ENCODE results near the gene PARVB. TPM values are rescaled to one million over a fixed set of nuclear protein-coding genes. Genes with fewer than 3 reads are reported as not detected.

PARVB gene
- total and polyA plus RNA-seq, 2 donors (not counting 3 experiments of a cell fraction or from before 2014, with no cell fraction given), result 155 to 162 TPM

DNA sequence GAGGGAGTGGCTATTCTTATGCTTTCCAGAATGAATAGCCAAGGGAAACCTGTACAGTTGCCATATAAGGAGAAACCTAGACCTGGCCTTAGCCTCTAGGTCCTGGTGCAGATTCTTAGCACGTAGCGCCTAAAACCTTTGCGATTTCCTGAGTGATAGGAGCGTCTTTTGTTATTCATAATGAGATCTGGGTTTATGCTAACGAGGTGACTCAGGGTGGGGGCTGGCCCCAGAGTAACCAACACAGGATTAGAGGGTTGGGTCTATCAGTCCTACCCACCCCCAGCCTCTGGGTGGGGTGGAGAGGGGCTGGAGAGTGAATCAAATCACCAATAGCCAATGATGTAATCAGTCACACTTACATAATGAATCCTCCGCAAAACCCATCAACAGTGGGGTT is 83.2 kb downstream of the PARVB start:
- H3K9me3 ChIP-seq (replicated peaks; ENCODE audit: control insufficient read depth, insufficient read depth, low read length), result no peaks in the 10 kb centered on the region
- intact Hi-C loops (cut with micrococcal nuclease) (no loop called here), dilution Hi-C loops (cut with MboI; ENCODE audit: extremely low pct_ligation_motif_present, low sequenced_read_pairs) (no loop called here)
- BruUV-seq (replicated peaks), result no TSS peak
- H3K4me1 ChIP-seq (ENCODE audit: control insufficient read depth, extremely low read depth, insufficient read depth, low read length), result no peaks in the 10 kb centered on the region
- H2AFZ ChIP-seq (ENCODE audit: low read depth, low read length), result no peak overlapping the region
- no peak overlapping the region for H3K4me3 ChIP-seq (replicated peaks in 1 of 3; ENCODE audit: insufficient read depth in 1 of 3, low read depth in 1 of 3, low read length in 3 of 3)
- no peaks in the 10 kb centered on the region for H4K20me1 ChIP-seq (replicated peaks; ENCODE audit: control insufficient read depth, extremely low read depth, insufficient read depth, low read length)
- POLR2A ChIA-PET, result no interaction called here
- no peaks in the 10 kb centered on the region for H3K9me1 ChIP-seq (replicated peaks; ENCODE audit: control insufficient read depth, extremely low read depth, insufficient read depth, low read length)
- CTCF ChIA-PET, result no interaction called here
- no peak overlapping the region for H3K4me2 ChIP-seq (ENCODE audit: insufficient read depth, low read length)
- no peak for FAIRE-seq
- no peaks in the 10 kb centered on the region for H3K27me3 ChIP-seq (ENCODE audit: control insufficient read depth in 2 of 2, insufficient read depth in 2 of 2, low read length in 2 of 2)
- no peak overlapping the region for H3K27ac ChIP-seq (ENCODE audit: insufficient read depth, low read depth, low read length)
- TF ChIP-seq JUN (IDR thresholded peaks at IDR 0.05; ENCODE audit: borderline replicate concordance, insufficient read depth, insufficient read length, low read depth), result no peak
- no peak for TF ChIP-seq EZH2 (IDR thresholded peaks at IDR 0.05; ENCODE audit: borderline replicate concordance, low read depth, low read length, severe bottlenecking)
- no peak for TF ChIP-seq POLR2A (IDR thresholded peaks at IDR 0.05; ENCODE audit: low read depth, low read length)
- no peak for DNase-seq (ENCODE audit: low read depth, low spot score)
- peaks cover 7 to 25% of the 10 kb centered on the region in 2 experiments for H3K36me3 ChIP-seq (ENCODE audit: control insufficient read depth in 2 of 2, extremely low read depth in 1 of 2, insufficient read depth in 2 of 2, low read length in 2 of 2)
- H3K9ac ChIP-seq (replicated peaks; ENCODE audit: extremely low read depth, insufficient read depth, low read length), result no peak overlapping the region
- no peaks in the 10 kb centered on the region for H3K79me2 ChIP-seq (ENCODE audit: control insufficient read depth, insufficient read depth, low read length)

DNA sequence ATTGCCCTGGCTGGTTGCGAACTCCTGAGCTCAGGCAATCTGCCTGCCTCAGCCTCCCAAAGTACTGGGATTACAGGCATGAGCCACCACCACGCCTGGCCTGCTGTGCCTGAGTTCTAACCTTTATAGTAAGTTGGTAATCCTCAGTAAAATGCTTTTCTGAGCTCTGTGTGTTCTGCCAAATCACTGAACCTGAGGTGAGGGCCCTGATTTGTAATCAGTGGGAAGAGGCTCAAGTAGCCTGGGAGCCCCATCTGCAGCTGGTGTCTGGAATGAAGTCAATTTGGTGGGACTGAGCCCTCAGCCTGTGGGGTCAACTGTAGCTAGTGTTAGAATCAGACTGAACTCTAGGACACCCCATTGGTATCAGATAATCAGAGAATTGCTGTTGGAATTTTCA is 84.0 kb downstream of the PARVB start:
- POLR2A ChIA-PET, result no interaction called here
- no peak for TF ChIP-seq POLR2A (IDR thresholded peaks at IDR 0.05; ENCODE audit: low read depth, low read length)
- TF ChIP-seq JUN (IDR thresholded peaks at IDR 0.05; ENCODE audit: borderline replicate concordance, insufficient read depth, insufficient read length, low read depth), result no peak
- TF ChIP-seq, protein P1, sequence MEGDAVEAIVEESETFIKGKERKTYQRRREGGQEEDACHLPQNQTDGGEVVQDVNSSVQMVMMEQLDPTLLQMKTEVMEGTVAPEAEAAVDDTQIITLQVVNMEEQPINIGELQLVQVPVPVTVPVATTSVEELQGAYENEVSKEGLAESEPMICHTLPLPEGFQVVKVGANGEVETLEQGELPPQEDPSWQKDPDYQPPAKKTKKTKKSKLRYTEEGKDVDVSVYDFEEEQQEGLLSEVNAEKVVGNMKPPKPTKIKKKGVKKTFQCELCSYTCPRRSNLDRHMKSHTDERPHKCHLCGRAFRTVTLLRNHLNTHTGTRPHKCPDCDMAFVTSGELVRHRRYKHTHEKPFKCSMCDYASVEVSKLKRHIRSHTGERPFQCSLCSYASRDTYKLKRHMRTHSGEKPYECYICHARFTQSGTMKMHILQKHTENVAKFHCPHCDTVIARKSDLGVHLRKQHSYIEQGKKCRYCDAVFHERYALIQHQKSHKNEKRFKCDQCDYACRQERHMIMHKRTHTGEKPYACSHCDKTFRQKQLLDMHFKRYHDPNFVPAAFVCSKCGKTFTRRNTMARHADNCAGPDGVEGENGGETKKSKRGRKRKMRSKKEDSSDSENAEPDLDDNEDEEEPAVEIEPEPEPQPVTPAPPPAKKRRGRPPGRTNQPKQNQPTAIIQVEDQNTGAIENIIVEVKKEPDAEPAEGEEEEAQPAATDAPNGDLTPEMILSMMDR (IDR thresholded peaks at IDR 0.05; ENCODE audit: extremely low read depth in 1 of 2, insufficient read depth in 1 of 2, low read depth in 1 of 2, low read length in 2 of 2), result no peak
- TF ChIP-seq GATA2 (IDR thresholded peaks at IDR 0.05; ENCODE audit: insufficient read depth, insufficient read length, low read depth, low read length), result no peak
- TF ChIP-seq, protein P2, sequence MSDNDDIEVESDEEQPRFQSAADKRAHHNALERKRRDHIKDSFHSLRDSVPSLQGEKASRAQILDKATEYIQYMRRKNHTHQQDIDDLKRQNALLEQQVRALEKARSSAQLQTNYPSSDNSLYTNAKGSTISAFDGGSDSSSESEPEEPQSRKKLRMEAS (IDR thresholded peaks at IDR 0.05; ENCODE audit: insufficient read depth, insufficient read length), result no peak
- no peak for TF ChIP-seq POLR2AphosphoS5 (IDR thresholded peaks at IDR 0.05; ENCODE audit: insufficient read depth, low read depth, low read length)
- no peak for TF ChIP-seq EZH2 (IDR thresholded peaks at IDR 0.05; ENCODE audit: borderline replicate concordance, low read depth, low read length, severe bottlenecking)
- no peak for TF ChIP-seq MYC (IDR thresholded peaks at IDR 0.05; ENCODE audit: low read depth, low read length)
- TF ChIP-seq FOS (IDR thresholded peaks at IDR 0.05; ENCODE audit: borderline replicate concordance, insufficient read depth, low read length), result no peak
- BruUV-seq (replicated peaks), result no TSS peak

More for the DNA sequence above, 84.0 kb downstream of the PARVB start:
- intact Hi-C loops (cut with micrococcal nuclease), result no loop called here
- no peaks in the 10 kb centered on the region for H3K4me1 ChIP-seq (ENCODE audit: control insufficient read depth, extremely low read depth, insufficient read depth, low read length)
- no peak overlapping the region for H3K4me2 ChIP-seq (ENCODE audit: insufficient read depth, low read length)
- no peaks in the 10 kb centered on the region for H3K79me2 ChIP-seq (ENCODE audit: control insufficient read depth, insufficient read depth, low read length)
- no peak overlapping the region for H3K9ac ChIP-seq (replicated peaks; ENCODE audit: extremely low read depth, insufficient read depth, low read length)
- H2AFZ ChIP-seq (ENCODE audit: low read depth, low read length), result no peak overlapping the region
- no peaks in the 10 kb centered on the region for H3K9me3 ChIP-seq (replicated peaks; ENCODE audit: control insufficient read depth, insufficient read depth, low read length)
- H3K4me3 ChIP-seq (replicated peaks in 1 of 3; ENCODE audit: insufficient read depth in 1 of 3, low read depth in 1 of 3, low read length in 3 of 3), result no peak overlapping the region
- DNase-seq (ENCODE audit: low read depth, low spot score) (no peak), FAIRE-seq (no peak)
- dilution Hi-C loops (cut with MboI; ENCODE audit: extremely low pct_ligation_motif_present, low sequenced_read_pairs), result no loop called here
- CTCF ChIA-PET, result no interaction called here
- H3K36me3 ChIP-seq (ENCODE audit: control insufficient read depth in 2 of 2, extremely low read depth in 1 of 2, insufficient read depth in 2 of 2, low read length in 2 of 2), result peaks cover 7 to 21% of the 10 kb centered on the region in 2 experiments
- no peaks in the 10 kb centered on the region for H3K27me3 ChIP-seq (ENCODE audit: control insufficient read depth in 2 of 2, insufficient read depth in 2 of 2, low read length in 2 of 2)
- H4K20me1 ChIP-seq (replicated peaks; ENCODE audit: control insufficient read depth, extremely low read depth, insufficient read depth, low read length), result no peaks in the 10 kb centered on the region
- no peaks in the 10 kb centered on the region for H3K9me1 ChIP-seq (replicated peaks; ENCODE audit: control insufficient read depth, extremely low read depth, insufficient read depth, low read length)
- no peak overlapping the region for H3K27ac ChIP-seq (ENCODE audit: insufficient read depth, low read depth, low read length)

Data from endothelial cell of umbilical vein (primary cell).